OCI-LY1 (cell line): ENCODE data around the gene ELK3.

ENCODE experiments used
- H2AFZ ChIP-seq: fragments of 200-600 bp; sonication (generic), shearing (Covaris generic); 2 replicates; pipeline ENCODE4 v1.6.0; 2014; ENCODE audit warnings: antibody characterized with exemption, mild to moderate bottlenecking, low read length
- H3F3A ChIP-seq: fragments of 200-600 bp; sonication (generic), shearing (Covaris generic); 2 replicates; pipeline ENCODE4 v1.6.0; 2014; ENCODE audit warnings: mild to moderate bottlenecking, antibody characterized with exemption, low read length, moderate library complexity; ENCODE audit not compliant: insufficient read depth
- H3K27ac ChIP-seq: fragments of 200-600 bp; sonication (generic); 2 replicates; pipeline ENCODE4 v1.5.1; 2014; ENCODE audit warnings: low read length, mixed run types, mild to moderate bottlenecking, low read depth; ENCODE audit not compliant: poor library complexity, severe bottlenecking
- H3K27me3 ChIP-seq: fragments of 200-600 bp; sonication (generic); 2 replicates; pipeline ENCODE4 v1.6.0; 2014; ENCODE audit warnings: antibody characterized with exemption, mild to moderate bottlenecking, low read length, moderate library complexity; ENCODE audit not compliant: insufficient read depth
- H3K36me3 ChIP-seq: fragments of 200-600 bp; sonication (generic); 2 replicates; pipeline ENCODE4 v1.6.1; 2014; ENCODE audit warnings: mild to moderate bottlenecking, antibody characterized with exemption, low read length, moderate library complexity, mixed read lengths; ENCODE audit not compliant: insufficient read depth
- H3K4me1 ChIP-seq: fragments of 200-600 bp; sonication (generic); 2 replicates; pipeline ENCODE4 v1.5.1; 2014; ENCODE audit warnings: mild to moderate bottlenecking, low read length, moderate library complexity; ENCODE audit not compliant: insufficient read depth, severe bottlenecking
- H3K4me2 ChIP-seq: fragments of 200-600 bp; sonication (generic), shearing (Covaris generic); 2 replicates; pipeline ENCODE4 v1.6.1; 2014; ENCODE audit warnings: low read length
- H3K4me3 ChIP-seq: fragments of 200-600 bp; sonication (generic); 2 replicates; pipeline ENCODE4 v1.5.1; 2014; ENCODE audit warnings: low read length, low read depth, mild to moderate bottlenecking, mixed read lengths; ENCODE audit not compliant: poor library complexity, severe bottlenecking
- H3K79me2 ChIP-seq: fragments of 200-600 bp; shearing (Covaris generic); 2 replicates; pipeline ENCODE4 v1.6.1; 2016; ENCODE audit warnings: mixed run types, low read length, mixed read lengths; ENCODE audit not compliant: insufficient read depth
- H3K9ac ChIP-seq: fragments of 200-600 bp; sonication (generic), shearing (Covaris generic); 2 replicates; pipeline ENCODE4 v1.6.1; 2014; ENCODE audit warnings: mild to moderate bottlenecking, low read length, mixed read lengths
- H3K9me2 ChIP-seq: fragments of 200-600 bp; sonication (generic), shearing (Covaris generic); 2 replicates; pipeline ENCODE4 v1.6.1; 2014; ENCODE audit warnings: low read depth, mild to moderate bottlenecking, low read length, mixed read lengths
- H3K9me3 ChIP-seq: fragments of 200-600 bp; shearing (Covaris generic); 2 replicates; pipeline ENCODE4 v1.6.1; 2014; ENCODE audit warnings: low read length, mixed read lengths
- H4K20me1 ChIP-seq: fragments of 200-600 bp; sonication (generic), shearing (Covaris generic); 2 replicates; pipeline ENCODE4 v1.6.0; 2016; ENCODE audit warnings: mild to moderate bottlenecking, low read length; ENCODE audit not compliant: insufficient read depth
- CTCF ChIP-seq: fragments of 200-600 bp; sonication (generic), shearing (Covaris generic); IDR thresholded peaks from 2 replicates; pipeline ENCODE4 v1.5.1; 2017; ENCODE audit warnings: mild to moderate bottlenecking, antibody characterized with exemption, low read length, moderate library complexity, mixed read lengths
- EZH2 ChIP-seq: fragments of 200-600 bp; sonication (generic), shearing (Covaris generic); IDR thresholded peaks from 2 replicates; pipeline ENCODE4 v1.8.0; 2017; ENCODE audit warnings: borderline replicate concordance, mixed run types, mild to moderate bottlenecking, antibody characterized with exemption, low read length, moderate library complexity, mixed read lengths

ELK3 gene

GRCh38 chr12:96172981-96173380, 21.2 kb upstream of the ELK3 start:
- Histone ChIP-seq H3K9ac (no peak overlapping the region), H3K36me3 (no peaks in the 10 kb centered on the region; the same call in 1 of the 2 replicates), H2AFZ (no peak overlapping the region), H3K79me2 (no peaks in the 10 kb centered on the region), H3F3A (no peaks in the 10 kb centered on the region), H4K20me1 (no peaks in the 10 kb centered on the region), H3K9me3 (peaks cover 5% of the 10 kb centered on the region; the same call in 1 of the 2 replicates), H3K27me3 (peaks cover 8% of the 10 kb centered on the region; the same call in 1 of the 2 replicates), H3K4me1 (no peaks in the 10 kb centered on the region), H3K27ac (no peak overlapping the region), H3K4me2 (no peak overlapping the region), H3K9me2 (no peaks in the 10 kb centered on the region), H3K4me3 (no peak overlapping the region)
- no peak for TF ChIP-seq CTCF
- TF ChIP-seq EZH2 = no peak

- no peak overlapping the region for H3K27ac ChIP-seq
- H3K9me3 ChIP-seq = peaks cover 5% of the 10 kb centered on the region; the same call in 1 of the 2 replicates
- no peak overlapping the region for H2AFZ ChIP-seq
Measured at GRCh38 chr12:96176575-96176974, 17.6 kb upstream of the ELK3 start.

DNA sequence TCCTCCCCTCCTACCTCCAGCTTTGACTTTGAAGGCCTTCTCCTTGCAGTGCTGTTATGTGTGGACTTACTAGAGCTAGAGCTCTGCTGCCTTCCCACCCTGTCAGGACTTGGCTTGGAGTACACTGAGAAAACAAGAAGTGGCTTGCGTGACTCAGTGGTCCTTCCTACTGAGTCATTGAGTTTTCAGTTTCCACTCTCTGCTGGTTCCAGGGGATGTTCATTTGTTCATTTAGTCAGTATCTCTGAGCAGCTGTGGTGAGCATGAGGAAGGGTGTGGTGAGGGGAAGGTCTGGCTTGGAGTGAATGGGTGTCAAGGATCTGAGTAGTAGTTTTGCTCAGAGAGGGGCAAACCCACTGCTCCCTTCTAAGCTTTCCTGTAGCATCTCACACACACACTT, 17.2 kb upstream of the ELK3 start:
- H3K9ac ChIP-seq = no peak overlapping the region
- H3K4me2 ChIP-seq = no peak overlapping the region
- no peaks in the 10 kb centered on the region for H3K4me1 ChIP-seq
- no peak overlapping the region for H2AFZ ChIP-seq
- no peaks in the 10 kb centered on the region; the same call in 1 of the 2 replicates for H3K36me3 ChIP-seq
- peaks cover 8% of the 10 kb centered on the region; the same call in 1 of the 2 replicates for H3K27me3 ChIP-seq
- peaks cover 5% of the 10 kb centered on the region; the same call in 1 of the 2 replicates for H3K9me3 ChIP-seq
- H3K79me2 ChIP-seq = no peaks in the 10 kb centered on the region
- H3F3A ChIP-seq = no peaks in the 10 kb centered on the region
- H3K9me2 ChIP-seq = no peaks in the 10 kb centered on the region
- H3K4me3 ChIP-seq = no peak overlapping the region
- H4K20me1 ChIP-seq = no peaks in the 10 kb centered on the region
- TF ChIP-seq EZH2 = no peak
- no peak for TF ChIP-seq CTCF
- H3K27ac ChIP-seq = no peak overlapping the region

More at GRCh38 chr12:96176575-96176974, 17.6 kb upstream of the ELK3 start:
- no peaks in the 10 kb centered on the region for H3K9me2 ChIP-seq
- H3K27me3 ChIP-seq = peaks cover 8% of the 10 kb centered on the region; the same call in 1 of the 2 replicates
- H3K4me2 ChIP-seq = no peak overlapping the region
- TF ChIP-seq EZH2 (no peak), CTCF (no peak)
- H3F3A ChIP-seq = no peaks in the 10 kb centered on the region
- H3K79me2 ChIP-seq = no peaks in the 10 kb centered on the region
- H4K20me1 ChIP-seq = no peaks in the 10 kb centered on the region
- H3K36me3 ChIP-seq = no peaks in the 10 kb centered on the region; the same call in 1 of the 2 replicates
- H3K4me3 ChIP-seq = no peak overlapping the region
- H3K4me1 ChIP-seq = no peaks in the 10 kb centered on the region
- H3K9ac ChIP-seq = no peak overlapping the region
